ENCODE results near the gene ERP44.
"Not testable (repeated sequence)": the region's sequence is repeated elsewhere in the genome, so short reads cannot be mapped to it uniquely, and the experiment has no call there.

DNA sequence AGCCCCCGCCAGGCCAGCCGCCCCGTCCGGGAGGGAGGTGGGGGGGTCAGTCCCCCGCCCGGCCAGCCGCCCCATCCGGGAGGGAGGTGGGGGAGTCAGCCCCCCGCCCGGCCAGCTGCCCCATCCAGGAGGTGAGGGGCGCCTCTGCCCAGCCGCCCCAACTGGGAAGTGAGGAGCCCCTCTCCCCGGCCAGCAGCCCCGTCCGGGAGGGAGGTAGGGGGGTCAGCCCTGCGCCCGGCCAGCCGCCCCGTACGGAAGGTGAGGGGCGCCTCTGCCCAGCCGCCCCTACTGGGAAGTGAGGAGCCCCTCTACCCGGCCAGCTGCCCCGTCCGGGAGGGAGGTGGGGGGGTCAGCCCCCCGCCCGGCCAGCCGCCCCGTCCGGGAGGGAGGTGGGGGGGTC lies 30.8 kb downstream of the ERP44 start:
- TF ChIP-seq, protein P1, sequence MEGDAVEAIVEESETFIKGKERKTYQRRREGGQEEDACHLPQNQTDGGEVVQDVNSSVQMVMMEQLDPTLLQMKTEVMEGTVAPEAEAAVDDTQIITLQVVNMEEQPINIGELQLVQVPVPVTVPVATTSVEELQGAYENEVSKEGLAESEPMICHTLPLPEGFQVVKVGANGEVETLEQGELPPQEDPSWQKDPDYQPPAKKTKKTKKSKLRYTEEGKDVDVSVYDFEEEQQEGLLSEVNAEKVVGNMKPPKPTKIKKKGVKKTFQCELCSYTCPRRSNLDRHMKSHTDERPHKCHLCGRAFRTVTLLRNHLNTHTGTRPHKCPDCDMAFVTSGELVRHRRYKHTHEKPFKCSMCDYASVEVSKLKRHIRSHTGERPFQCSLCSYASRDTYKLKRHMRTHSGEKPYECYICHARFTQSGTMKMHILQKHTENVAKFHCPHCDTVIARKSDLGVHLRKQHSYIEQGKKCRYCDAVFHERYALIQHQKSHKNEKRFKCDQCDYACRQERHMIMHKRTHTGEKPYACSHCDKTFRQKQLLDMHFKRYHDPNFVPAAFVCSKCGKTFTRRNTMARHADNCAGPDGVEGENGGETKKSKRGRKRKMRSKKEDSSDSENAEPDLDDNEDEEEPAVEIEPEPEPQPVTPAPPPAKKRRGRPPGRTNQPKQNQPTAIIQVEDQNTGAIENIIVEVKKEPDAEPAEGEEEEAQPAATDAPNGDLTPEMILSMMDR (IDR thresholded peaks at IDR 0.05; ENCODE audit: low read length): not testable (repeated sequence)
- TF ChIP-seq EZH2 (optimal IDR thresholded peaks at IDR 0.05; ENCODE audit: low read depth, low read length); EZH2phosphoT487 (IDR thresholded peaks at IDR 0.05; ENCODE audit: low read length): not testable (repeated sequence)
